Epithelial cell of esophagus (primary cell): ENCODE measurements around the gene SCG2.
"Not testable (repeated sequence)": the region's sequence is repeated elsewhere in the genome, so short reads cannot be mapped to it uniquely, and the experiment has no call there.

Experiments
- DNase-seq: peaks from one replicate; pipeline ENCODE4 v3.0.0; 2010; ENCODE audit warnings: low read depth
- H3K4me3 ChIP-seq: 2 replicates; pipeline ENCODE4 v1.5.1; 2011; ENCODE audit warnings: mild to moderate bottlenecking, low read length, control low read depth
- CTCF ChIP-seq: IDR thresholded peaks from 2 replicates; pipeline ENCODE4 v1.5.1; 2011; ENCODE audit warnings: low read depth, mild to moderate bottlenecking, low read length, control low read depth, inconsistent platforms; ENCODE audit not compliant: insufficient read depth; ENCODE audit errors: missing control alignments

The SCG2 gene

GRCh38 chr2:223599640-223600380 is 2.4 kb downstream of the SCG2 start:
- no peak overlapping the region for H3K4me3 ChIP-seq
- TF ChIP-seq CTCF, result no peak
- no peak for DNase-seq

GRCh38 chr2:223598994-223599639 is 3.0 kb downstream of the SCG2 start:
- no peak overlapping the region for H3K4me3 ChIP-seq
- no peak for DNase-seq
- no peak for TF ChIP-seq CTCF

- no peak overlapping the region for H3K4me3 ChIP-seq
- TF ChIP-seq CTCF, result no peak
- DNase-seq, result no peak
Observed at GRCh38 chr2:223597076-223597475, 5.1 kb downstream of the SCG2 start.

- TF ChIP-seq CTCF, result no peak
- DNase-seq, result no peak
Observed at GRCh38 chr2:223596208-223596607, 6.0 kb downstream of the SCG2 start.

GRCh38 chr2:223594831-223595230 is 7.3 kb downstream of the SCG2 start:
- no peak for DNase-seq
- no peak for TF ChIP-seq CTCF
- no peak overlapping the region for H3K4me3 ChIP-seq

More at GRCh38 chr2:223596208-223596607, 6.0 kb downstream of the SCG2 start:
- H3K4me3 ChIP-seq, result no peak overlapping the region

- H3K4me3 ChIP-seq, result no peak overlapping the region
- no peak for TF ChIP-seq CTCF
- no peak for DNase-seq
Observed at GRCh38 chr2:223594259-223594658, 7.9 kb downstream of the SCG2 start.

GRCh38 chr2:223592689-223593088 is 9.5 kb downstream of the SCG2 start:
- DNase-seq, H3K4me3 ChIP-seq: not testable (repeated sequence)
